ENCODE measurements around the gene PIP5K1B. TPM values are rescaled to one million over a fixed set of nuclear protein-coding genes. Genes with fewer than 3 reads are reported as not detected.

The PIP5K1B gene
- total and polyA plus RNA-seq, 2 donors, result 0.94 to 1.2 TPM

DNA sequence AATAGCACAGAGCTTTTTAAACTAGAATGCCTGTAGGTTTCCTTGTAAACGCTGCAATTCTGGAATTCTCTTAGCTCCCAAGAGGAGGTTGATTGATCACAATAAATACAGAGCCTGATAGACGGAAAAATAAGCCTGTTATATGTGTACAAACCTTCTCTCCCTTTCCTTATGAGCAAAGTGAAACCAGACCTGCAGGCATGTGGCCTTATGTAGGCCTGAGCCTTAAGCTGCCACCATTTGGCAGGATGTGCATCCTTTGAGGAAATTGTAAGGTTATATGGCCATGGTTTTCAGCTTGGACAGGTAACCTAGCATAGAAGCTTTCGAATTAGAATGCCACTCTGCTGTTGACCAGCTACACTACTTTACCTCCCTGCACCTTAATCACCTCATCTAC, 259.7 kb downstream of the PIP5K1B start:
- Histone ChIP-seq H3K36me3 (ENCODE audit: control insufficient read depth in 2 of 2, insufficient read depth in 2 of 2, low read length in 1 of 2) (no peaks in the 10 kb centered on the region), H3K4me3 (ENCODE audit: low read length in 2 of 2) (no peak overlapping the region), H3K27me3 (ENCODE audit: control insufficient read depth in 2 of 2, insufficient read depth in 1 of 2, low read length in 1 of 2) (no peaks in the 10 kb centered on the region), H3K27ac (ENCODE audit: low read depth in 1 of 2, low read length in 1 of 2) (no peak overlapping the region), H3K4me1 (ENCODE audit: control insufficient read depth in 2 of 2, insufficient read depth in 2 of 2, low read length in 2 of 2) (no peaks in the 10 kb centered on the region), H3K9me3 (ENCODE audit: control insufficient read depth in 2 of 2, insufficient read depth in 1 of 2, low read length in 1 of 2) (no peaks in the 10 kb centered on the region)
- 94% methylated on average over 3 of the region's 3 CpGs for WGBS
- DNase-seq (ENCODE audit: low read depth in 6 of 9, low spot score in 9 of 9), result no peak

DNA sequence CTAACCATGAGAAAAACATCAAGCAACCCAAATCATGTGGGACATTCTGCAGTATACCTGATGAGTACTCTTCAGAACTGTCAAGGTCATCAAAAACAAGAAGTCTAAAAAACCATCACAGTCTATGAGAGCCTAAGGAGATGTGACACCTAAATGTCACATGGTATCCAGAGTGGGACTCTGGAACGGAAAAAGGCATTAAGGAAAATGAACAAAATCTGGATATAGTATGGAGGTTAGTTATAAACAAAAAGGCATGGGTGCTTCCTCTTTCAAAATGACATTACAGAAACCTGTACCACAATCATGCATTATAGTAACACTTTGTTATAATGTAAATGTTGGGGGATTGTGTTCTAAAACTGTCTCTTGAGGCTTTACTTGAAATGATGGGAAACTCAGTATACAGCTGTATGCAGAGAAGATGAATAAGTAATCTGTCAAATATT, 261.5 kb downstream of the PIP5K1B start:
- no peak for DNase-seq (ENCODE audit: low read depth in 6 of 9, low spot score in 9 of 9)
- Histone ChIP-seq H3K36me3 (ENCODE audit: control insufficient read depth in 2 of 2, insufficient read depth in 2 of 2, low read length in 1 of 2) (no peaks in the 10 kb centered on the region), H3K4me1 (ENCODE audit: control insufficient read depth in 2 of 2, insufficient read depth in 2 of 2, low read length in 2 of 2) (no peaks in the 10 kb centered on the region), H3K9me3 (ENCODE audit: control insufficient read depth in 2 of 2, insufficient read depth in 1 of 2, low read length in 1 of 2) (no peaks in the 10 kb centered on the region), H3K4me3 (ENCODE audit: low read length in 2 of 2) (no peak overlapping the region), H3K27ac (ENCODE audit: low read depth in 1 of 2, low read length in 1 of 2) (no peak overlapping the region), H3K27me3 (ENCODE audit: control insufficient read depth in 2 of 2, insufficient read depth in 1 of 2, low read length in 1 of 2) (no peaks in the 10 kb centered on the region)
- 88% methylated on average over 1 of the region's 1 CpG for WGBS

DNA sequence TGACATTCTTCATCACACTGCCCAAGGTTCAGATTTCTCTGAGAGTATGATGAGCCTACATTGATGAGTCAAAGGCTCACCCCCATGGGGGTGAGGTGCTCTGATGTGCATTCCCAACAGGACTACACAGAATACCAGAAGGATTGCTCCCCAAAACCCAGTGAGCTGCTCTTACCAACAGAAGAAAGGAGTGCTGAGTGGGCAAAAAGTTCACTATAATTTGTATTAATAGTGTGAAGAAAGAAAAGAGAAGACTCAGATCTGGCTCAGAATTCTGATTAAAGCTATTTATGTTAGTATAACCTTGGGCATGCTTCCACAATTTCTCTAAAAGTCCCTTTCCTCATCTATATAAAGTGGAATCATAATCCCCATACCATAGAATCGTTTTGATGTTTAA, 262.8 kb downstream of the PIP5K1B start:
- Histone ChIP-seq H3K9me3 (ENCODE audit: control insufficient read depth in 2 of 2, insufficient read depth in 1 of 2, low read length in 1 of 2) (no peaks in the 10 kb centered on the region), H3K4me3 (ENCODE audit: low read length in 2 of 2) (no peak overlapping the region), H3K27me3 (ENCODE audit: control insufficient read depth in 2 of 2, insufficient read depth in 1 of 2, low read length in 1 of 2) (no peaks in the 10 kb centered on the region), H3K4me1 (ENCODE audit: control insufficient read depth in 2 of 2, insufficient read depth in 2 of 2, low read length in 2 of 2) (no peaks in the 10 kb centered on the region), H3K36me3 (ENCODE audit: control insufficient read depth in 2 of 2, insufficient read depth in 2 of 2, low read length in 1 of 2) (no peaks in the 10 kb centered on the region), H3K27ac (ENCODE audit: low read depth in 1 of 2, low read length in 1 of 2) (no peak overlapping the region)
- no peak for DNase-seq (ENCODE audit: low read depth in 6 of 9, low spot score in 9 of 9)
- 79% methylated on average over 1 of the region's 1 CpG for WGBS

DNA sequence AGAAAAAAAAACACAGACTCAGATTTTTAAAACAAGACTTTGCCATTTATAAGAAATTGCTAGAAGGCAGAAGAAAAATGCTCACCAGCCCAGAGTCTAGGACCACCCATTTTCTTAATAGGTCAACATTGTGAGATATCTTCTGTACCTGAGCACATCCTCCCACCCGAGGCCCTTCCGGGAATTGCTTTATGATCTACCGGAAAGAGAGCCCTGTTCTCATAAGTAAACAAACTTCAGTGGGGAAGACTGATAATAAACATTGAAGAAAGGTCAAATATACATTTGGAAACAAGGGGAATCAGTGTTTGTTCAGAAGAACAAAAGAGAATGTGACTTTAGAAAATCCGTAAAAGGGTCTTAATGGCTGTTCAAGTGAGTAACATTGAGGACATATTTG, 264.5 kb downstream of the PIP5K1B start:
- no peak for DNase-seq (ENCODE audit: low read depth in 6 of 9, low spot score in 9 of 9)
- Histone ChIP-seq H3K9me3 (ENCODE audit: control insufficient read depth in 2 of 2, insufficient read depth in 1 of 2, low read length in 1 of 2) (no peaks in the 10 kb centered on the region), H3K4me3 (ENCODE audit: low read length in 2 of 2) (no peak overlapping the region), H3K27me3 (ENCODE audit: control insufficient read depth in 2 of 2, insufficient read depth in 1 of 2, low read length in 1 of 2) (no peaks in the 10 kb centered on the region), H3K4me1 (ENCODE audit: control insufficient read depth in 2 of 2, insufficient read depth in 2 of 2, low read length in 2 of 2) (no peaks in the 10 kb centered on the region), H3K27ac (ENCODE audit: low read depth in 1 of 2, low read length in 1 of 2) (no peak overlapping the region), H3K36me3 (ENCODE audit: control insufficient read depth in 2 of 2, insufficient read depth in 2 of 2, low read length in 1 of 2) (no peaks in the 10 kb centered on the region)
- WGBS, result 96% methylated on average over 4 of the region's 4 CpGs

DNA sequence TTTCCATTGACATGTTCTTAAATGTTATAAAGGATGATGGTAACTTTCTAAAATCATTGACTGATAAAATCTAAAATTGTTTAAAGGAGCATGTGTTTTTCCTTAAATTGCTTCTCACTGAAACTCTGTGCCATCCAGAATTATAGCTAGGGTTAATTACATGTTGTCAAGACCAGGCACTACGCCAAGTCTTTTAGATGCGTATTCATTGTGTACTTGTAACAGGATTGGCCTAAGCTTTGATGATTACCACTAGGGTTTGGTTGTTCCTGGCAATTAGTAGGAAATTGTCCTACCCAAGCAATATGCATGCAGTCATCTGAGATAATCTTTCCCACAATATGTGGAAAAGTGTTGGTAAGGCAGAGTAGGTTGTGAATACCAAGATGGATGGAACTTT, 265.1 kb downstream of the PIP5K1B start:
- 92% methylated on average over 2 of the region's 2 CpGs for WGBS
- H3K27ac ChIP-seq (ENCODE audit: low read depth in 1 of 2, low read length in 1 of 2), result no peak overlapping the region

DNA sequence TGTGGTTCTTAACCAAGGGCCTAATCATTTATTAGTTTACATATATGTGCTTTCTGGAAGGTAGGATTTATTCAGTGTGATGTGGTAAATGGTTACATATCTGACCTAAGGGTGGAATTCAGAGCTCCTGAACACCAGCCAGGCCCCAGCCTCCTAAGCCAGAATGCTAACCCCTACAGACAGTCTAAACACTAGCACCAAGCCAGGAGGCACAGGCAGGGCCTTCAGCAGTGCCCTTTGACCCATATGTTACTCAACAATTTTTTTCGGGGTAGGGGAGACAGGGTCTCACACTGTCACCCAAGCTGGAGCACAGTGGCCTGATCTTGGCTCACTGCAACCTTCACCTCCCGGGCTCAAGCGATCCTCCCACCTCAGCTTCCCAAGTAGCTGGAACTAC, 268.6 kb downstream of the PIP5K1B start:
- no peaks in the 10 kb centered on the region for H3K27me3 ChIP-seq (ENCODE audit: control insufficient read depth in 2 of 2, insufficient read depth in 1 of 2, low read length in 1 of 2)
- DNase-seq (ENCODE audit: low read depth in 6 of 9, low spot score in 9 of 9), result no peak
- H3K9me3 ChIP-seq (ENCODE audit: control insufficient read depth in 2 of 2, insufficient read depth in 1 of 2, low read length in 1 of 2), result no peaks in the 10 kb centered on the region
- no peaks in the 10 kb centered on the region for H3K36me3 ChIP-seq (ENCODE audit: control insufficient read depth in 2 of 2, insufficient read depth in 2 of 2, low read length in 1 of 2)
- 98% methylated on average over 3 of the region's 3 CpGs for WGBS
- no peaks in the 10 kb centered on the region for H3K4me1 ChIP-seq (ENCODE audit: control insufficient read depth in 2 of 2, insufficient read depth in 2 of 2, low read length in 2 of 2)
- no peak overlapping the region for H3K4me3 ChIP-seq (ENCODE audit: low read length in 2 of 2)
- H3K27ac ChIP-seq (ENCODE audit: low read depth in 1 of 2, low read length in 1 of 2), result no peak overlapping the region

More for the DNA sequence above, 265.1 kb downstream of the PIP5K1B start:
- Histone ChIP-seq H3K4me3 (ENCODE audit: low read length in 2 of 2) (no peak overlapping the region), H3K27me3 (ENCODE audit: control insufficient read depth in 2 of 2, insufficient read depth in 1 of 2, low read length in 1 of 2) (no peaks in the 10 kb centered on the region), H3K36me3 (ENCODE audit: control insufficient read depth in 2 of 2, insufficient read depth in 2 of 2, low read length in 1 of 2) (no peaks in the 10 kb centered on the region), H3K9me3 (ENCODE audit: control insufficient read depth in 2 of 2, insufficient read depth in 1 of 2, low read length in 1 of 2) (no peaks in the 10 kb centered on the region), H3K4me1 (ENCODE audit: control insufficient read depth in 2 of 2, insufficient read depth in 2 of 2, low read length in 2 of 2) (no peaks in the 10 kb centered on the region)
- no peak for DNase-seq (ENCODE audit: low read depth in 6 of 9, low spot score in 9 of 9)

DNA sequence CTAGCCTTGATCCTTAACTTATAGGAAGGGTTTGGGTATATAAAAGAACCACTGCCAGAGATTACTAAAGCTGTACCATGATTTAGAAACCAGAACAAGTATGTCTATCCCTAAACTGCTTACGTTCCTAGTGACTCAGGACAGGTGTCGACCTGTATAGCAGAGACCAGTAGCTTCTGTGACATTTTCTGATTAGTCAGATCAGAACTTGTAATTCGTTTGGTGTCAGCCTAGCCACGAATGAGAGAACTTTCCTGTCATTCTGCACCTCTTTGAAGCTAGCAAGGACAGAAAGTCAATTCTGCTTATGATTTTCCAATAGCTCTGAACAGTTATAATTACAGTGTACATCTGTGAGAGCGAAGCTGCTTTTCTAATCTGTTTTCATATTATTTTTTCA, 269.4 kb downstream of the PIP5K1B start:
- Histone ChIP-seq H3K4me3 (ENCODE audit: low read length in 2 of 2) (no peak overlapping the region), H3K27me3 (ENCODE audit: control insufficient read depth in 2 of 2, insufficient read depth in 1 of 2, low read length in 1 of 2) (no peaks in the 10 kb centered on the region), H3K9me3 (ENCODE audit: control insufficient read depth in 2 of 2, insufficient read depth in 1 of 2, low read length in 1 of 2) (no peaks in the 10 kb centered on the region), H3K36me3 (ENCODE audit: control insufficient read depth in 2 of 2, insufficient read depth in 2 of 2, low read length in 1 of 2) (no peaks in the 10 kb centered on the region), H3K27ac (ENCODE audit: low read depth in 1 of 2, low read length in 1 of 2) (no peak overlapping the region), H3K4me1 (ENCODE audit: control insufficient read depth in 2 of 2, insufficient read depth in 2 of 2, low read length in 2 of 2) (no peaks in the 10 kb centered on the region)
- 82% methylated on average over 5 of the region's 5 CpGs for WGBS
- no peak for DNase-seq (ENCODE audit: low read depth in 6 of 9, low spot score in 9 of 9)

DNA sequence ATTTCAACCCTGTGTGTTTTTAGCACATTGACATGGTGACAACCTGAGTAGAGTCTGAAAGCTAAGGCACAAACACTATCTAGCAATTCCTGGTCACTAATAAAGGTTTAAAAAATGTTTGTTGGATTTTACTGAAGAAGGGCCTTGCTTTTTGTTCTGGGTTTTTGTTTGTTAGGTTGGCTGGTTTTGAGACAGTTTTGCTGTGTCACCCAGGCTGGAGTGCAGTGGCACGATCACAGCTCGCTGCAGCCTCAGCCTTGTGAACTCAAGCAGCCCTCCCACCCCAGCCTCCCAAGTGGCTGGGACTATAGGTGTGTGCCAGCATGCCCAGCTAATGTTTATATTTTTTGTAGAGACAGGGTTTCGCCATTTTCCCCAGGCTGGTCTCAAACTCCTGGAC, 269.9 kb downstream of the PIP5K1B start:
- no peaks in the 10 kb centered on the region for H3K4me1 ChIP-seq (ENCODE audit: control insufficient read depth in 2 of 2, insufficient read depth in 2 of 2, low read length in 2 of 2)
- H3K9me3 ChIP-seq (ENCODE audit: control insufficient read depth in 2 of 2, insufficient read depth in 1 of 2, low read length in 1 of 2), result no peaks in the 10 kb centered on the region
- H3K36me3 ChIP-seq (ENCODE audit: control insufficient read depth in 2 of 2, insufficient read depth in 2 of 2, low read length in 1 of 2), result no peaks in the 10 kb centered on the region
- no peaks in the 10 kb centered on the region for H3K27me3 ChIP-seq (ENCODE audit: control insufficient read depth in 2 of 2, insufficient read depth in 1 of 2, low read length in 1 of 2)
- WGBS, result 87% methylated on average over 3 of the region's 3 CpGs
- no peak overlapping the region for H3K27ac ChIP-seq (ENCODE audit: low read depth in 1 of 2, low read length in 1 of 2)
- no peak for DNase-seq (ENCODE audit: low read depth in 6 of 9, low spot score in 9 of 9)
- H3K4me3 ChIP-seq (ENCODE audit: low read length in 2 of 2), result no peak overlapping the region

DNA sequence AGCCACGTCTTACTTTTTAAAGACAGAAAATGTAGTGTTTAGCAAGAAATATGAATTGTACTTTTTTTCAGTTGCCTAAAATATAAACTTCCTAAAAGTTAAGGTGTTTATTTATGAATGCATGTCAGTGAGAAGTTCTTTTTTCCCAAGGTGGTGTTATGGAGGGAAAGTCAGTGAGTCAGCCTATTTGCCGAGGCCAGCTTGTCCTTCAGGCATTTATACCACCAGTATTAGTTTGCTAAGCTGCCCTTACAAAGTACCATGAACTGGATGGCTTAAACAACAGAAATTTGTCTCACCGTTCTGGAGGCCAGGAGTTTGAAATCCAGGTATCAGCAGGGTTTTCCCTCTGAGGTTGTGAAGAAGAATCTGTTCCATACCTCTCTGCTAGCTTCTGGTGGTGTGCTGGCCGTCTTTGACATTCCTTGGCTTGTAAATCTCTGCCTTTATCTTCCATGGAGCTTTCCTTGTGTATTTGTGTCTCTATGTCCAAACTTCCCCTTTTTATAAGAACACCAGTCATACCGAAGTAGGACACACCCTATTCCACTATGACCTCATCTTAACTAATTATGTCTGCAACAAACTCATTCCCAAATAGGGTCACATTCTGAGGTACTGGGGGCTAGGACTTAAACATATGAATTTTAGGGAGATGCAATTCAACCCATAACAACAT, 270.5 kb downstream of the PIP5K1B start:
- H3K9me3 ChIP-seq (ENCODE audit: control insufficient read depth in 2 of 2, insufficient read depth in 1 of 2, low read length in 1 of 2), result no peaks in the 10 kb centered on the region
- no peaks in the 10 kb centered on the region for H3K27me3 ChIP-seq (ENCODE audit: control insufficient read depth in 2 of 2, insufficient read depth in 1 of 2, low read length in 1 of 2)
- H3K4me3 ChIP-seq (ENCODE audit: low read length in 2 of 2), result no peak overlapping the region
- 67% methylated on average over 5 of the region's 5 CpGs for WGBS
- no peaks in the 10 kb centered on the region for H3K4me1 ChIP-seq (ENCODE audit: control insufficient read depth in 2 of 2, insufficient read depth in 2 of 2, low read length in 2 of 2)
- DNase-seq (ENCODE audit: low read depth in 6 of 9, low spot score in 9 of 9), result no peak
- H3K36me3 ChIP-seq (ENCODE audit: control insufficient read depth in 2 of 2, insufficient read depth in 2 of 2, low read length in 1 of 2), result no peaks in the 10 kb centered on the region
- no peak overlapping the region for H3K27ac ChIP-seq (ENCODE audit: low read depth in 1 of 2, low read length in 1 of 2)

All from thymus (tissue), 11 donors.